ENCODE measurements around the gene HTR5A.

The HTR5A gene

GRCh38 chr7:155093596-155093995 is 23.5 kb downstream of the HTR5A start:
- no peak for DNase-seq

GRCh38 chr7:155094636-155095135 is 24.6 kb downstream of the HTR5A start:
- no peak for DNase-seq

- DNase-seq = no peak
Observed at GRCh38 chr7:155097338-155097737, 27.2 kb downstream of the HTR5A start.

GRCh38 chr7:155103839-155104238 is 33.7 kb downstream of the HTR5A start:
- DNase-seq = no peak

GRCh38 chr7:155104913-155105312 is 34.8 kb downstream of the HTR5A start:
- no peak for DNase-seq

- no peak for DNase-seq
Observed at GRCh38 chr7:155106356-155106755, 36.2 kb downstream of the HTR5A start.

- no peak for DNase-seq
Observed at GRCh38 chr7:155107126-155107525, 37.0 kb downstream of the HTR5A start.

GRCh38 chr7:155108144-155108901 is 38.2 kb downstream of the HTR5A start:
- DNase-seq = no peak

GRCh38 chr7:155109121-155109520 is 39.0 kb downstream of the HTR5A start:
- no peak for DNase-seq

- DNase-seq = no peak
Observed at GRCh38 chr7:155115288-155115687, 45.2 kb downstream of the HTR5A start.

- no peak for DNase-seq
Observed at GRCh38 chr7:155119801-155120382, 49.8 kb downstream of the HTR5A start.

GRCh38 chr7:155120460-155120859 is 50.3 kb downstream of the HTR5A start:
- DNase-seq = no peak

- DNase-seq = peak; percentile 70 to 76
Observed at GRCh38 chr7:155122831-155123230, 52.7 kb downstream of the HTR5A start.

- DNase-seq = no peak
Observed at GRCh38 chr7:155123413-155123812, 53.3 kb downstream of the HTR5A start.

GRCh38 chr7:155124706-155125105 is 54.6 kb downstream of the HTR5A start:
- no peak for DNase-seq

- DNase-seq = no peak
Observed at GRCh38 chr7:155129186-155129585, 59.1 kb downstream of the HTR5A start.

- no peak for DNase-seq
Observed at GRCh38 chr7:155129789-155130188, 59.7 kb downstream of the HTR5A start.

- DNase-seq = no peak
Observed at GRCh38 chr7:155130493-155130892, 60.4 kb downstream of the HTR5A start.

GRCh38 chr7:155131090-155131489 is 61.0 kb downstream of the HTR5A start:
- DNase-seq = no peak

GRCh38 chr7:155132431-155132830 is 62.3 kb downstream of the HTR5A start:
- no peak for DNase-seq

- DNase-seq = no peak
Observed at GRCh38 chr7:155136619-155137243, 66.6 kb downstream of the HTR5A start.
